Activated T-cell treated with anti-CD3 and anti-CD28 coated beads, Interleukin-2, amount 50 U/mL, for 4 hours (primary cell): ENCODE results near the gene WTIP. TPM values are rescaled to one million over a fixed set of nuclear protein-coding genes. Genes with fewer than 3 reads are reported as not detected.
"Not testable (repeated sequence)": the region's sequence is repeated elsewhere in the genome, so short reads cannot be mapped to it uniquely, and the experiment has no call there.

ENCODE experiments used
- ATAC-seq, 2 donors: fragments of 200-7000 bp; cut with Tn5 transposase; one replicate each; pipeline ENCODE4 v1.10.0; 2021
- DNase-seq: peaks from one replicate; pipeline ENCODE4 v3.0.0-alpha.2; 2020
- H3K27me3 Mint-ChIP-seq: one replicate; pipeline ENCODE4 v1.8.0; 2021; ENCODE audit warnings: low read depth, mixed read lengths
- H3K36me3 Mint-ChIP-seq: one replicate; pipeline ENCODE4 v1.8.0; 2022; ENCODE audit warnings: mixed read lengths; ENCODE audit not compliant: insufficient read depth
- H3K4me1 Mint-ChIP-seq: one replicate; pipeline ENCODE4 v1.8.0; 2021; ENCODE audit warnings: low read depth, mixed read lengths
- H3K4me3 Mint-ChIP-seq: one replicate; pipeline ENCODE4 v1.8.0; 2021; ENCODE audit warnings: mild to moderate bottlenecking, moderate library complexity, mixed read lengths
- H3K9me3 Mint-ChIP-seq: one replicate; pipeline ENCODE4 v1.8.0; 2021; ENCODE audit warnings: mixed read lengths
- total RNA-seq, 3 donors: library from RNA; stranded (reverse); gene quantifications; one replicate each; pipeline ENCODE4 v1.2.1, GENCODE V29; 2021

The WTIP gene
- total RNA-seq, 3 donors from 2014 or later, result 0.38 to 0.98 (median 0.63) TPM

DNA sequence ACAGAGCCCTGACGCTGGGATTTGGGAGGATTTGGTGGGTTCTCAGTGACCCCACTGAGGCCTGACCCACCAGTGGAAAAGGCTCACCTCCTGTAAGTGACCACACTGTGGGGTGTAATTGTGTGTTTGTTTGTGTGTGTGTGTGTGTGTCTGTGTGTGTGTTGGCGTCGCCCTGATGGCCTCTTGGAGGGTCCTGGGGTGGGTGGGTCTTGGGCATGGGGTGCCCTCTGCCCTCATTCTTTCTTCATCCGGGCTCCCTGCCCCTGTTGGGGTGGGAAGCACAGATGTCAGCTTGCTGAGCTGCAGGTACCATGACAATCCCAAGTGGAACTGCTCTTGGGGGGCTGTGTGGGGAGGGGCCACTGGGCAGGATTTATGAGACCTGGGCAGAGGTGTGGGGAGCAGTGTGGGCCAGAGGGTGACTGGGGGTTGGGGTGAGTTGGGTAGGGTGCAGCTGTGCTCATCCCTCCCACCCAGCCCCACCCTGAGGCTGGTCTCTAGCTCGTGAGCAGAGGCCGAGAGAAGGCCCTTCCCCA is 22.8 kb downstream of the WTIP start:
- Mint-ChIP-seq H3K36me3 (no peaks in the 10 kb centered on the region), H3K27me3 (peaks cover 24% of the 10 kb centered on the region), H3K4me1 (peaks cover 10% of the 10 kb centered on the region), H3K9me3 (no peaks in the 10 kb centered on the region), H3K4me3 (no peak overlapping the region)
- DNase-seq (no peak), ATAC-seq (no peak)

DNA sequence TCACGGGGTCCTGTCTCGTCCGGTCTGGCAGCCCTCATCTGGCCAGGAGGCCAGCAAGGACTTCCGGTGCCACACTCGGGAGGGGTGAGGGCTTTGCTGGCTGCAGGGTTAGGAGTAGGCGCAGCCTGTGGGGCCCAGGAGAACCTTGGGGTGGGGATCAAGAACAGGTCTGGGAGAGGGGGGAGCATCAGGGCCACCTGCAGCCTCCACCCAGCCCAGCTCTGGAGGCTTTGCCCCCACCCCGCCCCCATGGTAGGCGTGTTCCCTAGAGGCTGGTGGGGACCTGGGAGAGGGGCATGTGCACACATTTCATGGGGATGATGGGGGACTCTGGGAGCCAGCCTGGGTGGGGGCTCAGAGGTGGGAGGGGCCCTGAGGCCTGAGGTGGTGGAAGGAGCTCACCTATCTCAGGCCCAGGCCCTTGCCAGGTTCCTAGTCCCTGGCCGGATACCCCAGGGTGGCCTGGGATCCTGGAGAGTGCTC is 23.3 kb downstream of the WTIP start:
- no peak for DNase-seq
- peaks cover 23% of the 10 kb centered on the region for H3K27me3 Mint-ChIP-seq
- H3K36me3 Mint-ChIP-seq, result no peaks in the 10 kb centered on the region
- no peak for ATAC-seq
- no peaks in the 10 kb centered on the region for H3K9me3 Mint-ChIP-seq
- H3K4me3 Mint-ChIP-seq, result no peak overlapping the region
- peaks cover 8% of the 10 kb centered on the region for H3K4me1 Mint-ChIP-seq

DNA sequence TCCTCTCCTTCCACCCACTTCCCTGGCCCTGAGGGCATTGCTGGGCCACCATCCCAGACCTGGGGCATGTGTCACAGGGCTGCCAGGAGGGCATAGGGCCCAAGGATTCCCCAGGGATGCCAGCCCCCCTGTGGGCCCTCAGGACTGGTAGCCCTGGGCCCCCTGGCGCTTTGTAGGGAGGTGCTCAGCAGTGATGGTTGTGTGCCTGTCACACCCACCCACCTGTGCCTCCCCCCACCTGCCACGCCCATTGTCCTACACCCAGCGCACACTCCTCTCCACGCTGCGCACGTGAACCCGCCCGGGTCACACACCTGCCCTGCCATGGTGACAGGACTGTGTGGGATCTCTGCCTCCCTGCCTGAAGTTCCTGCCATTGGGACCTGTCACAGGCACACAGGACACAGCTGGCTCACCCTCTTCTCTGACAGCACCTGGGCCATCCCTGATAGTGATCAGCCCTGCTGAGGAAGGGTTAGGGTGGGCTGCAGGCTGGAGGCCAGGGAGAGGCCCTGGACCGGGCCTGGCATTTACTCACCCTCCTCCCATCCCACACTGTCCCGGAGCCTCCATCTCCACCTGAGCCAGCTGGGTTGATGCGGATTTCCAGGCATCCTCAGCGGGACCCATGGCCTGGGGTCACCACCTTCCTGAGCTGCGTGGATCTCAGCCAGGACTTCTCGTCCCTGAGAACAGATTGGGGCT is 23.9 kb downstream of the WTIP start:
- no peak for DNase-seq
- peaks cover 3% of the 10 kb centered on the region for H3K9me3 Mint-ChIP-seq
- ATAC-seq, result no peak
- peaks cover 21% of the 10 kb centered on the region for H3K27me3 Mint-ChIP-seq
- peaks cover 6% of the 10 kb centered on the region for H3K4me1 Mint-ChIP-seq
- H3K36me3 Mint-ChIP-seq, result no peaks in the 10 kb centered on the region
- H3K4me3 Mint-ChIP-seq, result no peak overlapping the region

DNA sequence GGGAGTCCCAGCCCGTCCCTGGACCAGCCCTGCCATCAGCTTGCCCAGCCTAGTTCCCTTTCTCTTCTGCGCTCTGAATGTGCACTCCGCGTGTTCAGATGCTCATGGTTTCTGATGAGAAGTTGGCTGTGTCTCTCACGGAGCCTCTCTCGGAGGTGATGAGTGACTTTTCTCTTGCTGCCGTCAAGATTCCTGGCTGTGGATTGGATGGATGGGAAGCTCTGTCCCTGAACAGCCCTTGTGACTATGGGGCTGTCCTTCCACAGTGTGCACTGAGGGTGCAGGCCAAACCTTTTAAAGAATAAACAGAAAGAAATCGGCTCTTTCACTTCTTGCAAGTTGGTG is 24.4 kb downstream of the WTIP start:
- Mint-ChIP-seq H3K4me3 (no peak overlapping the region), H3K4me1 (peaks cover 6% of the 10 kb centered on the region), H3K27me3 (peaks cover 21% of the 10 kb centered on the region), H3K36me3 (no peaks in the 10 kb centered on the region), H3K9me3 (peaks cover 8% of the 10 kb centered on the region)
- DNase-seq (no peak), ATAC-seq (no peak)

DNA sequence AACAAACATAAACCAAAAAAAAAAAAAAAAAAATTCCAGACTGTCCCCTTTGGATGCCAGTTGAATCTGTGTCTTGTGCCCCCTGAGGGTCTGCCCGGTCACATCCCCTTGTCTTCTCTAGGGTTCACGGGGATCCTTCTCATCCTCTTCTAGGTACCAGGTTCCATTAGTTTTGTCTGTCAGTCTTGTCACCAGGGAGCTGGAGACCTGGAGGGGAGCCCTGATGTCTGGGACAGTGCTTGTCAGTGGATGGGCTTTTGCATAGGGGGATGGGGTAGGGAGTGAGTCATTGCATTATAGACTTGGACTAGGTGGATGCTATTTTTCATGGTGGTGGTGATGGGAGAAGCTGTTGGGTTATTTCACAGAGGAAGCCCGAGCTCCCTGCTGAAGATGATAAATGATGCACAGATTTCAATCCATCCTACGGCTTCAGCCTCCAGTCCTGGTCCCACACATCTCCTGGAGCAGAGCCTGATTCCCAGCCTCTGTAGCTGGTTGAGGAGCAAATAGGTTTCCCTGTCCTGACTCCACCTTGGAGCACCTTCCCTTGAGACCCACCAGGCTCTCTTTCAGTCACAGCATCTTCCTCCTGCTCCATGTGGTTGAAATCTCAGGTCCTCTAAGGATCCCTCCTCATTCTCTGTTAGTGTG is 26.0 kb downstream of the WTIP start:
- ATAC-seq (no peak), DNase-seq (no peak)
- Mint-ChIP-seq H3K4me3 (no peak overlapping the region), H3K27me3 (peaks cover 20% of the 10 kb centered on the region), H3K4me1 (no peaks in the 10 kb centered on the region), H3K9me3 (peaks cover 12% of the 10 kb centered on the region), H3K36me3 (no peaks in the 10 kb centered on the region)

GRCh38 chr19:34508540-34508939 is 27.0 kb downstream of the WTIP start:
- DNase-seq, result no peak
- peaks cover 14% of the 10 kb centered on the region for H3K27me3 Mint-ChIP-seq
- no peak overlapping the region for H3K4me3 Mint-ChIP-seq
- no peaks in the 10 kb centered on the region for H3K36me3 Mint-ChIP-seq
- no peaks in the 10 kb centered on the region for H3K4me1 Mint-ChIP-seq
- peaks cover 12% of the 10 kb centered on the region for H3K9me3 Mint-ChIP-seq
- no peak for ATAC-seq

DNA sequence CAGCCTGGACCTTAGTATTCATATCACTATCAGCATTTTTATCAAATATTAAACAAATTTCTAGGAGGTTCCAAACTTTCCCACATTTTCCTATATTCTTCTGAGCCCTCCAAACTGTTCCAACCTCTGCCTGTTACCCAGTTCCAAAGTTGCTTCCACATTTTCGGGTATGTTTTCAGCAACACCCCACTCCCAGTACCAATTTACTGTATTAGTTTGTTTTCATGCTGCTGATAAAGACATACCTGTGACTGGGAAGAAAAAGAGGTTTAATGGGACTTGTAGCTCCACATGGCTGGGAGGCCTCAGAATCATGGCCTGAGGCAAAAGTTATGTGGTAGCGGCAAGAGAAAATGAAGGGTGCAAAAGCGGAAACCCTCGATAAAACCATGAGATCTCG is 29.3 kb downstream of the WTIP start:
- not testable (repeated sequence) for DNase-seq, H3K4me3 Mint-ChIP-seq, H3K36me3 Mint-ChIP-seq, ATAC-seq, H3K4me1 Mint-ChIP-seq, H3K27me3 Mint-ChIP-seq
- peaks cover 12% of the 10 kb centered on the region for H3K9me3 Mint-ChIP-seq

- Mint-ChIP-seq H3K9me3 (peaks cover 12% of the 10 kb centered on the region), H3K4me3 (no peak overlapping the region), H3K27me3 (peaks cover 8% of the 10 kb centered on the region), H3K36me3 (no peaks in the 10 kb centered on the region), H3K4me1 (no peaks in the 10 kb centered on the region)
- DNase-seq, result no peak
- ATAC-seq, result no peak
These were observed 30.8 kb downstream of the WTIP start for GRCh38 chr19:34512254-34512822.

GRCh38 chr19:34513767-34514166 is 32.2 kb downstream of the WTIP start:
- no peak for ATAC-seq
- Mint-ChIP-seq H3K36me3 (no peaks in the 10 kb centered on the region), H3K4me1 (no peaks in the 10 kb centered on the region), H3K27me3 (peaks cover 6% of the 10 kb centered on the region), H3K9me3 (peaks cover 12% of the 10 kb centered on the region), H3K4me3 (no peak overlapping the region)
- no peak for DNase-seq

GRCh38 chr19:34519602-34520001 is 38.0 kb downstream of the WTIP start:
- no peak for ATAC-seq
- H3K36me3 Mint-ChIP-seq, result no peaks in the 10 kb centered on the region
- no peak for DNase-seq
- H3K4me3 Mint-ChIP-seq, result no peak overlapping the region
- H3K4me1 Mint-ChIP-seq, result no peaks in the 10 kb centered on the region
- peaks cover 14% of the 10 kb centered on the region for H3K27me3 Mint-ChIP-seq
- H3K9me3 Mint-ChIP-seq, result peaks cover 3% of the 10 kb centered on the region

- H3K27me3 Mint-ChIP-seq, result peaks cover 30% of the 10 kb centered on the region
- H3K4me1 Mint-ChIP-seq, result no peaks in the 10 kb centered on the region
- H3K9me3 Mint-ChIP-seq, result peaks cover 3% of the 10 kb centered on the region
- DNase-seq (no peak), ATAC-seq (no peak)
- H3K4me3 Mint-ChIP-seq, result no peak overlapping the region
- H3K36me3 Mint-ChIP-seq, result no peaks in the 10 kb centered on the region
These were observed 41.9 kb downstream of the WTIP start for GRCh38 chr19:34523408-34523807.

DNA sequence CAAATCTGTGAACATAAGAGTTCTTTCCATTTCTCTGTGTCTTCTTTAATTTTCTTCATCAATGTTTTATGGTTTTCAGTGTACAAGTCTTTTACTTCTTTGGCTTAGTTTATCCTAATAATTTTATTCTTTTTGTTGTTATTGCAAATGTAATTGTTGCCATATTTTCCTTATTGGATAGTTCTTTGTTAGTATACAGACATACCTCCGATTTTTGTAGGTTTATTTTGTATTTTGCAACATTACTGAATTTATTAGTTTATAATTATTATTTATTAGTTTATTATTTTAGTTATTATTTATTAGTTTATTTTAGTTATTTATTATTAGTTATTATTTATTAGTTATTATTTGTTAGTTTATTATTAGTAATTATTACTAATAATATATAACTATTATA is 43.4 kb downstream of the WTIP start:
- Mint-ChIP-seq H3K9me3 (peaks cover 3% of the 10 kb centered on the region), H3K4me3 (no peak overlapping the region)

DNA sequence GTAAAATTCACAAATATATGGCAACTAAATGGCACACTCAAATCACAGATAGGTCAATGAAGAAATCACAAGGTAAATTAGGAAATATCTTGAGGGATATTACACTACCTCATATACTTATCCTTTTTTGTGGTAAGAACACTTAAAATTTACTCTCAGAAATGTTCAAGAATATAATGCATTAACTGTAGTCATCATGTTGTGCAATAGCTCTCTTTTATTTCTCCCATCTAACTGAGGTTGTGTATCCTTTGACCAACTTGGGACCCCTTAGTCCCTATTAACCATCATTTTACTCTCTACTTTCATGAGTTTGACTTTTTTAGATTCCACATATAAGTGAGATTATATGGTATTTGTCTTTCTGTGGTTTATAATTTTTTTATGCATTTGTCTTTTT is 52.6 kb downstream of the WTIP start:
- Mint-ChIP-seq H3K36me3 (no peaks in the 10 kb centered on the region), H3K4me1 (no peaks in the 10 kb centered on the region), H3K4me3 (no peak overlapping the region), H3K27me3 (peaks cover 28% of the 10 kb centered on the region), H3K9me3 (no peaks in the 10 kb centered on the region)
- ATAC-seq, result no peak
- no peak for DNase-seq

More for the DNA sequence above, 43.4 kb downstream of the WTIP start:
- DNase-seq (no peak), ATAC-seq (no peak)
- no peaks in the 10 kb centered on the region for H3K36me3 Mint-ChIP-seq
- H3K27me3 Mint-ChIP-seq, result peaks cover 33% of the 10 kb centered on the region
- H3K4me1 Mint-ChIP-seq, result no peaks in the 10 kb centered on the region

DNA sequence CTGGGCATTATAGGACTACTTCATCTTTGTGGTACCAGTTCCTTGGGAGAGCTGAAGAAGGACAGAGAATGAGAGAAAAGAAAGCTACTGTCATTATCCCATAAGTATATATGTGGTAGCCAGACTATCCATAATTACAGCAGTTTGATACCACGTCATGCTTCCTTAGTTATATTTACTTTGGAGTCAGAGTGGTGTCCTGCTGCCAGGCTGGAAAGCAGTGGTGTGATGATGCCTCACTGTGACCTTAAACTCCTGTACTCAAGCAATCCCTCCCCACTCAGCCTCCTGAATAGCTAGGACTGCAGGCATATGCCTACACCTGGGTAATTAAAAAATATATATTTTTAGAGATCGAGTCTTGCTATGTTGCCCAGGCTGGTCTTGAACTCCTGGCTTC is 57.8 kb downstream of the WTIP start:
- ATAC-seq (no peak), DNase-seq (no peak)
- peaks cover 26% of the 10 kb centered on the region for H3K27me3 Mint-ChIP-seq
- peaks cover 19% of the 10 kb centered on the region for H3K9me3 Mint-ChIP-seq
- no peaks in the 10 kb centered on the region for H3K4me1 Mint-ChIP-seq
- no peak overlapping the region for H3K4me3 Mint-ChIP-seq
- H3K36me3 Mint-ChIP-seq, result no peaks in the 10 kb centered on the region
